Measurements from ENCODE around the gene ERBB2.

ERBB2 gene

GRCh38 chr17:39679521-39680192, 20.2 kb upstream of the ERBB2 start:
- peak; percentile 65 for DNase-seq (ENCODE audit: low read depth)
- TF ChIP-seq POLR2A (IDR thresholded peaks at IDR 0.05; ENCODE audit: extremely low read depth, insufficient read length) (no peak), MYC (IDR thresholded peaks at IDR 0.05; ENCODE audit: low read depth, low read length) (no peak)
- TF ChIP-seq, protein P1, sequence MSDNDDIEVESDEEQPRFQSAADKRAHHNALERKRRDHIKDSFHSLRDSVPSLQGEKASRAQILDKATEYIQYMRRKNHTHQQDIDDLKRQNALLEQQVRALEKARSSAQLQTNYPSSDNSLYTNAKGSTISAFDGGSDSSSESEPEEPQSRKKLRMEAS (IDR thresholded peaks at IDR 0.05; ENCODE audit: low read depth, low read length), result no peak
- TF ChIP-seq, protein P2, sequence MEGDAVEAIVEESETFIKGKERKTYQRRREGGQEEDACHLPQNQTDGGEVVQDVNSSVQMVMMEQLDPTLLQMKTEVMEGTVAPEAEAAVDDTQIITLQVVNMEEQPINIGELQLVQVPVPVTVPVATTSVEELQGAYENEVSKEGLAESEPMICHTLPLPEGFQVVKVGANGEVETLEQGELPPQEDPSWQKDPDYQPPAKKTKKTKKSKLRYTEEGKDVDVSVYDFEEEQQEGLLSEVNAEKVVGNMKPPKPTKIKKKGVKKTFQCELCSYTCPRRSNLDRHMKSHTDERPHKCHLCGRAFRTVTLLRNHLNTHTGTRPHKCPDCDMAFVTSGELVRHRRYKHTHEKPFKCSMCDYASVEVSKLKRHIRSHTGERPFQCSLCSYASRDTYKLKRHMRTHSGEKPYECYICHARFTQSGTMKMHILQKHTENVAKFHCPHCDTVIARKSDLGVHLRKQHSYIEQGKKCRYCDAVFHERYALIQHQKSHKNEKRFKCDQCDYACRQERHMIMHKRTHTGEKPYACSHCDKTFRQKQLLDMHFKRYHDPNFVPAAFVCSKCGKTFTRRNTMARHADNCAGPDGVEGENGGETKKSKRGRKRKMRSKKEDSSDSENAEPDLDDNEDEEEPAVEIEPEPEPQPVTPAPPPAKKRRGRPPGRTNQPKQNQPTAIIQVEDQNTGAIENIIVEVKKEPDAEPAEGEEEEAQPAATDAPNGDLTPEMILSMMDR (IDR thresholded peaks at IDR 0.05; ENCODE audit: low read depth, low read length), result no peak
- no peak overlapping the region for H3K4me3 ChIP-seq (ENCODE audit: low read depth, low read length)

DNA sequence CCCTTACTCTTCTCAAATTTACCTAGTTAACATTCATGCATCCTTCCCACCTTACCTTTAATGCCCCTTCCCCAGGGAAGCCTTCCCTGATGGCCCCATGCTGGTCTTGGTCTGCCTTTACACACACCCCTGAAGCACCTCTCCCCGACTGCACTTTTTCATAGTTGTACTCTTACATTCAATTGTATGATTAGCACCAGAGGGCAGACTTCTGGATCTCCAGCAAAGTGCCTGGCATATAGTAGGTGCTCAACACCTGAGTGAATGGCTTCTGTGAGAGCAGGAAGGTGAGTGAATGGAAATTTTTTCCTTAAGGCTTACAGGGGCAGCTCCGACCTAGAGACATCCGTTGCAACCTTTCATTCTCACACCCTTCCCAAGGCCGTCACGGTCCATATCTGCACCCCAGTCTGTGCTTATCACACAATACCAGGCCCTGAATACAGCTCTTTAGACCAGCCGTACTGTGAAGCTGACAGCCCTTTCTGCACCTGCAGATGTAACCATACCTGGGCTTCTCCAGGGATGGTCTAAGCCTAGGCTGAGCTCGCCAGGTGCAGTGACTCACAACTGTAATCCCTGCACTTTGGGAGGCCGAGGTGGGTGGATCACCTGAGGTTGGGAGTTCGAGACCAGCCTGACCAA, 16.4 kb upstream of the ERBB2 start:
- no peak for DNase-seq (ENCODE audit: low read depth)
- H3K4me3 ChIP-seq (ENCODE audit: low read depth, low read length), result no peak overlapping the region
- TF ChIP-seq, protein P2 (IDR thresholded peaks at IDR 0.05; ENCODE audit: low read depth, low read length), result no peak
- TF ChIP-seq POLR2A (IDR thresholded peaks at IDR 0.05; ENCODE audit: extremely low read depth, insufficient read length) (no peak), MYC (IDR thresholded peaks at IDR 0.05; ENCODE audit: low read depth, low read length) (no peak)
- TF ChIP-seq, protein P1 (IDR thresholded peaks at IDR 0.05; ENCODE audit: low read depth, low read length), result no peak

- no peak for DNase-seq (ENCODE audit: low read depth)
- no peak overlapping the region for H3K4me3 ChIP-seq (ENCODE audit: low read depth, low read length)
- TF ChIP-seq, protein P1 (IDR thresholded peaks at IDR 0.05; ENCODE audit: low read depth, low read length), result no peak
- TF ChIP-seq MYC (IDR thresholded peaks at IDR 0.05; ENCODE audit: low read depth, low read length), result no peak
- no peak for TF ChIP-seq POLR2A (IDR thresholded peaks at IDR 0.05; ENCODE audit: extremely low read depth, insufficient read length)
- TF ChIP-seq, protein P2 (IDR thresholded peaks at IDR 0.05; ENCODE audit: low read depth, low read length), result no peak
Observed at GRCh38 chr17:39684369-39685192, 15.3 kb upstream of the ERBB2 start.

- TF ChIP-seq MYC (IDR thresholded peaks at IDR 0.05; ENCODE audit: low read depth, low read length) (no peak), POLR2A (IDR thresholded peaks at IDR 0.05; ENCODE audit: extremely low read depth, insufficient read length) (no peak)
- TF ChIP-seq, protein P2 (IDR thresholded peaks at IDR 0.05; ENCODE audit: low read depth, low read length), result no peak
- TF ChIP-seq, protein P1 (IDR thresholded peaks at IDR 0.05; ENCODE audit: low read depth, low read length), result no peak
- peak overlapping the region; percentile 82 for H3K4me3 ChIP-seq (ENCODE audit: low read depth, low read length)
- no peak for DNase-seq (ENCODE audit: low read depth)
Observed at GRCh38 chr17:39687101-39687545, 12.7 kb upstream of the ERBB2 start.

GRCh38 chr17:39687546-39688474, 12.1 kb upstream of the ERBB2 start, which contains the start of gene PGAP3:
Gene PGAP3, minus strand, starts transcription at chr17:39688057. Its CDS starts 43 bp downstream, at chr17:39688014.
- TF ChIP-seq, protein P1 (IDR thresholded peaks at IDR 0.05; ENCODE audit: low read depth, low read length), result 0 out of 2 replicates have a peak, but pooled peaks have one; percentile 11
- TF ChIP-seq POLR2A (IDR thresholded peaks at IDR 0.05; ENCODE audit: extremely low read depth, insufficient read length) (peak; percentile 71), MYC (IDR thresholded peaks at IDR 0.05; ENCODE audit: low read depth, low read length) (peak; percentile 54; the same call in 1 of the 2 replicates)
- TF ChIP-seq, protein P2 (IDR thresholded peaks at IDR 0.05; ENCODE audit: low read depth, low read length), result no peak
- H3K4me3 ChIP-seq (ENCODE audit: low read depth, low read length), result peak within 1 kb of the TSS; percentile 82
- DNase-seq (ENCODE audit: low read depth), result peak; percentile 98
